Measurements from ENCODE around the gene SELENOP.
"Not testable (repeated sequence)": the region's sequence is repeated elsewhere in the genome, so short reads cannot be mapped to it uniquely, and the experiment has no call there.

The SELENOP gene, protein sequence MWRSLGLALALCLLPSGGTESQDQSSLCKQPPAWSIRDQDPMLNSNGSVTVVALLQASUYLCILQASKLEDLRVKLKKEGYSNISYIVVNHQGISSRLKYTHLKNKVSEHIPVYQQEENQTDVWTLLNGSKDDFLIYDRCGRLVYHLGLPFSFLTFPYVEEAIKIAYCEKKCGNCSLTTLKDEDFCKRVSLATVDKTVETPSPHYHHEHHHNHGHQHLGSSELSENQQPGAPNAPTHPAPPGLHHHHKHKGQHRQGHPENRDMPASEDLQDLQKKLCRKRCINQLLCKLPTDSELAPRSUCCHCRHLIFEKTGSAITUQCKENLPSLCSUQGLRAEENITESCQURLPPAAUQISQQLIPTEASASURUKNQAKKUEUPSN

DNA sequence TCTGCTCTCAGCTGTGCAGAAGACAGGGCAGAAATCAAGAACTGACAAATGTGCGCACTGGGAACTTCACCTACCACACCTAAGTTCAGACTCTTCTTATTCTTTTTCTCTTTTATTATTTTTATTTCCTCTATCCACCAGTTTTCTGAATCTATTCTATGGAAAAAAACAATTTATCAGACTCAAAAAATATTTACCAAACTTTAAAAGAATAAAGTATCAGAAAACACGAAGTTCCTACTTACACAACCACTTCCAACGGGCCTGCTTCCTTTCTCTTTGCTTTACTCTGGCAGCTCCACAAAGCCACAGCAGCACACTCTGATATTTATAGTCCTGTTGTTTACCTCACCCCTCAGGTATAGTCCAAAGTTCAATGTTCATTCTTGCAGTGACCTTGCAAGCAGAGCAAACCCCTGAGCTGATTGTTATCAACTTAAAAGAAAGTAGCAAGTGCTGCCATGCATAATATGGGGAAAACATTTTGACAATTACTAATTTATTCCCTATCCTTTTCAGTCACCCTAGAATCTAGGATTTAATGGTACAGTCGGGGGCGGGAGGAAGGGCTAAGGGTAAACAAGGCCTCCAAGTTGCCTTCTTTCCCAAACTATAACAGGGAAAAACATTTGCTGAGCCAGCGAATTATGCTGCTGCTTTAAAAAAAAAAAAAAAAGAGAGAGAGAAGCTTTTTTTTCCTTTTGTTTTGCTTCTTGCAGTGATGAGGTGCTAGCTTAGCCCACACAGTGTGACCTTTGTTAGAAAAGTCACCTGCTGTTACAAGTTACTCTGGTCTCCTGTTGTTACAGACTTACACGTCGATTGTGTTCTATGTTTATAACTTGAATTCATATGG, at the start of gene SELENOP:
Gene SELENOP, minus strand, starts transcription at position 302 of the 856 bp plus-strand sequence. CDS start 3,539 bp downstream, outside the sequence.
- Mint-ChIP-seq H3K27me3 (no peaks in the 10 kb centered on the region), H3K27ac (no peak within 1 kb of the TSS), H3K4me1 (ENCODE audit: low read depth) (peaks cover 5% of the 10 kb centered on the region), H3K9me3 (ENCODE audit: low read depth) (no peaks in the 10 kb centered on the region), H3K36me3 (no peaks in the 10 kb centered on the region), H3K4me3 (no peak within 1 kb of the TSS)

DNA sequence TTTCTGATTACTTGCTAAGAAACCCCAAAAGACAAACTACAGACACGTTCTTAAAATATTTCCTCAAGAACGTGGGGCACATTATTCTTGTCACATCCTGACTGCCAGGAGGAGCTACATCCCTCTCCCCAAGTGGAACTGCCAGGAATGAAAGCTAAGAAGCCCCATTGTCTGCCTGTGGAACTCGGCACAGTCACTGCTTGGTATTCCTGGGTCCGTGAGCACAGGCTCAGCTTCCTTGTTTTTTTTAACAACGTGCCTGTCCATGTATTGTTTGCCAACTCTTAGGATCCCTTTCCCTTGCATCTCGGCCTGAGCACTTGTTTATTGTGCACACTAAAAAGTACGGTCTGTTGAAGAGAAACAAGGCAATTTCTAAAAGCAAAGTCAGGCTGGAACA, 47.0 kb upstream of the SELENOP start:
- Mint-ChIP-seq H3K9me3 (ENCODE audit: low read depth) (no peaks in the 10 kb centered on the region), H3K27me3 (peaks cover 12% of the 10 kb centered on the region), H3K36me3 (no peaks in the 10 kb centered on the region), H3K4me3 (no peak overlapping the region), H3K27ac (no peak overlapping the region), H3K4me1 (ENCODE audit: low read depth) (no peaks in the 10 kb centered on the region)

- H3K4me1 Mint-ChIP-seq (ENCODE audit: low read depth), result no peaks in the 10 kb centered on the region
- no peaks in the 10 kb centered on the region for H3K9me3 Mint-ChIP-seq (ENCODE audit: low read depth)
- no peaks in the 10 kb centered on the region for H3K36me3 Mint-ChIP-seq
- no peak overlapping the region for H3K4me3 Mint-ChIP-seq
- no peak overlapping the region for H3K27ac Mint-ChIP-seq
- H3K27me3 Mint-ChIP-seq, result peaks cover 12% of the 10 kb centered on the region
These were observed 46.4 kb upstream of the SELENOP start for GRCh38 chr5:42858031-42858643.

DNA sequence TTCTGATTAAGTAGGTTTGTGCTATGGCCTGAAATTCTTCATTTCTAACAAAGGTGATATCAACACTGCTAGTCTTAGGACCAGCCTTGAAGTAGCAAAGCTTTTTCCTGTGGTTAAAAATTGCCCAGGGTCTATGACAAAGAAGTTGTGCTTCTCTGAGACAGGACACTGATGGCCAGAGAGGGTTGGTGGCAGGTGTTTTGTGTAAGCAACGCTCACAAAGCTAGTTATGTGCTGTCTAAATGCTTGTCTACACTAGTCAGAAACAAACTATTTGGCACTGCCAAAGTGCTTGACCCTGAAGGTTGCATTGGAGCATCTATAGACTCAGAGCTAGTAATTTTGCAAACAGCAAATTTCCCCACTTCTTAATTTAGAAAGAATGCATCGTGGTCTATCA, 44.1 kb upstream of the SELENOP start:
- H3K4me3 Mint-ChIP-seq, result no peak overlapping the region
- no peak overlapping the region for H3K27ac Mint-ChIP-seq
- no peaks in the 10 kb centered on the region for H3K4me1 Mint-ChIP-seq (ENCODE audit: low read depth)
- H3K27me3 Mint-ChIP-seq, result peaks cover 2% of the 10 kb centered on the region
- H3K36me3 Mint-ChIP-seq, result no peaks in the 10 kb centered on the region
- no peaks in the 10 kb centered on the region for H3K9me3 Mint-ChIP-seq (ENCODE audit: low read depth)

DNA sequence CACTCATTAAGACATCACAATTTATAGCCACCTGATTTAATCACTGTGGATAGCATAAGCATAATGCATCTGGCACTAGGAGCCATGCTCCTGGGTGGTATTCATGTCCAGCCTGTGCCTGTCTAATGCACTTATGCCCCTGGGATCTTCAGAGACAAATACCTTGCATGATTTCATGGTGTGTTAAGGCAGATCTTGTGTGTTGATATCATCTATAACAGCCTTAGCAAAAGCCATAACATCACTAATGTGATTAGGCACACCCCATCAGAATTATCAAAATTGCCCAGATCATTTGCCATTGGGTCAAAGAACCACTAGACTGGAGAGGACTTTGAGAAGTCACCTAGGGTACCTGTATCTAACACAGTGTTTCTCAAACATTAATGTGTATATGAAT, 43.7 kb upstream of the SELENOP start:
- no peak overlapping the region for H3K4me3 Mint-ChIP-seq
- no peaks in the 10 kb centered on the region for H3K4me1 Mint-ChIP-seq (ENCODE audit: low read depth)
- H3K27ac Mint-ChIP-seq, result no peak overlapping the region
- H3K9me3 Mint-ChIP-seq (ENCODE audit: low read depth), result no peaks in the 10 kb centered on the region
- H3K27me3 Mint-ChIP-seq, result peaks cover 2% of the 10 kb centered on the region
- H3K36me3 Mint-ChIP-seq, result no peaks in the 10 kb centered on the region

- H3K27me3 Mint-ChIP-seq, result no peaks in the 10 kb centered on the region
- H3K27ac Mint-ChIP-seq, result no peak overlapping the region
- no peaks in the 10 kb centered on the region for H3K9me3 Mint-ChIP-seq (ENCODE audit: low read depth)
- no peak overlapping the region for H3K4me3 Mint-ChIP-seq
- H3K4me1 Mint-ChIP-seq (ENCODE audit: low read depth), result no peaks in the 10 kb centered on the region
- H3K36me3 Mint-ChIP-seq, result no peaks in the 10 kb centered on the region
These were observed 43.1 kb upstream of the SELENOP start for GRCh38 chr5:42854795-42855194.

DNA sequence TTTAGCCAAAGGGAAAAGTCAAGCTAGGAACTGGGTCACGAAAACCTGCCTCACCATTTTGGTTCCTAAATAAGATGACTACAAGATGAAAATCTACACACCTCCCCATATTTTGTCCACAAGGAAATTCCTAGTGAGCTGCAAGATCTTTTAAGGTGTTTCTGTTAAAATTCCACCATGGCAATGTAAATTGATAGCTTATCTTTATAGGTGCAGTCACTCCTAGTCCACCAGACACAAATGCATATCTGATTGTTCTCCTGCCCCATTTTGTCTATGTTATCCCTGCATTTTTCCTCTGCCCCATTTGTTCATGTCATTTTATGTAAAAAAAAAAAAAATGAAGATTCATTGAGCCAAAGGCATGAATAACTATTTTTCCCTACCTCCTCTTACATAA, 41.1 kb upstream of the SELENOP start:
- H3K9me3 Mint-ChIP-seq (ENCODE audit: low read depth), result no peaks in the 10 kb centered on the region
- peaks cover 3% of the 10 kb centered on the region for H3K36me3 Mint-ChIP-seq
- H3K4me1 Mint-ChIP-seq (ENCODE audit: low read depth), result no peaks in the 10 kb centered on the region
- H3K27me3 Mint-ChIP-seq, result peaks cover 2% of the 10 kb centered on the region
- no peak overlapping the region for H3K27ac Mint-ChIP-seq
- H3K4me3 Mint-ChIP-seq, result no peak overlapping the region

- Mint-ChIP-seq H3K27me3 (peaks cover 2% of the 10 kb centered on the region), H3K9me3 (ENCODE audit: low read depth) (no peaks in the 10 kb centered on the region), H3K36me3 (peaks cover 3% of the 10 kb centered on the region), H3K4me1 (ENCODE audit: low read depth) (no peaks in the 10 kb centered on the region), H3K4me3 (no peak overlapping the region), H3K27ac (no peak overlapping the region)
These were observed 39.8 kb upstream of the SELENOP start for GRCh38 chr5:42851481-42851880.

GRCh38 chr5:42848545-42848944, 36.9 kb upstream of the SELENOP start:
- Mint-ChIP-seq H3K27ac (no peak overlapping the region), H3K36me3 (peaks cover 3% of the 10 kb centered on the region), H3K4me3 (no peak overlapping the region), H3K9me3 (ENCODE audit: low read depth) (no peaks in the 10 kb centered on the region), H3K27me3 (peaks cover 4% of the 10 kb centered on the region), H3K4me1 (ENCODE audit: low read depth) (no peaks in the 10 kb centered on the region)

- not testable (repeated sequence) for H3K27me3 Mint-ChIP-seq; H3K9me3 Mint-ChIP-seq (ENCODE audit: low read depth); H3K4me1 Mint-ChIP-seq (ENCODE audit: low read depth); H3K36me3 Mint-ChIP-seq; H3K4me3 Mint-ChIP-seq; H3K27ac Mint-ChIP-seq
These were observed 32.7 kb upstream of the SELENOP start for GRCh38 chr5:42844408-42844807.

DNA sequence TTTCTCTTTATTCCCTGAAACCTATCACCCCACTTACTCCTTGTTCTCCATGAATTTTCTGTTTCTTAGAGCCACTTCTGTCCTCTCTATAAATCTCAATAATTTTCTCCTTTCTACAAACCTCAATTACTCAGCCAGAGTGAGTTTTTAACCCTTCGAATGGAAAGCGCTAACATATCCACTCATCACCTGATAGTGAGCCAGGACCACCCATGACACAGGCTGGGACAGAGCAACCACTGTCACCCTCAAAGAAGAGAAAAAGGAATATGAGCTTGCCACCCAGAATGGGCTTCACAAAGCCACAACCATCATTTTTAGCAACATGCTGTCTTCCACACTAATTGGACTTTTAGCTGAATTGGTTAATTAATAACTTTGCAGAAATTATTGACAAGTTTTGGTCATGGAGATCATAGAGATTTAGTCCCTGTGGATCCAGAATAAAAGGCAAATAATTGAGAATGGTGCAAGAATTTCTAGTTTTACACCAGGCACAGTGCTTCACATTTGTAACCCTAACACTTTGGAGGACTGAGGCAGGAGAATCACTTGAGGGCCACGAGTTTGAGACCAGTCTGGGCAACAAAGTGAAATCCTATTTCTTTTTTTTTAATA, 32.1 kb upstream of the SELENOP start:
- peaks cover 3% of the 10 kb centered on the region for H3K36me3 Mint-ChIP-seq
- H3K27me3 Mint-ChIP-seq, result peaks cover 5% of the 10 kb centered on the region
- no peaks in the 10 kb centered on the region for H3K9me3 Mint-ChIP-seq (ENCODE audit: low read depth)
- no peak overlapping the region for H3K4me3 Mint-ChIP-seq
- H3K27ac Mint-ChIP-seq, result no peak overlapping the region
- H3K4me1 Mint-ChIP-seq (ENCODE audit: low read depth), result no peaks in the 10 kb centered on the region

DNA sequence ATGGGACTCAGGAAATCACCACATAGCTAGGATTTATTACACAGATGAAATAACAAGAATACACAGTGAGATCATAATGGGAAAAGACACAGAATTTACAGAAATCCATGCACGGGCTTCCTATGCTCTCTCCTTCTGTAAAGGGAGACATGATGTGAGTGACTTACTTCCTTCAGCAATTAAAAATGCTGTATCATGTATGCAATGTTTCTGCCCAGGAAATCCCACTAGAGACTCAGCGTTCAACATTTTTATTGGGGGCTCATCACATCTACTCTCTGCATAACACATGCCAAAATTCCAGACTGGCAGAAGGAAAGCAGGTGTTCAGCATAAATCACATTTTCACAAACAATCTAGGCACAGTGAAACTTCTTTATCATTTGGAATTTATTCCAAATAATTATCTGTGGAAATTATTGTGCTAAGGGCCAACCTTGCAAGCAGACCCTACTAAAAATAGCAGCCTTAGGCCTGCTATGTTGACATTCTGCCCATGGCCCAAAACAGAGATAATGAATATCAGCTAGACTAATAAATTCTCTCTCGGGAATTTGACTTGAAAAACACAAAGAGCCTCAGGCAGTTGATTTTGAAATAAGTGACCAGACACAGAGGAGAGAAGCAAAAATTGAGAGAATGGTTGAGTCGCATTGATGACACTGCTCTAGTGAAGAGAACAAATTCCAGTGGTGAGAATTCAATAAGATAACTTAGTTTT, 31.4 kb upstream of the SELENOP start:
- no peak overlapping the region for H3K27ac Mint-ChIP-seq
- H3K36me3 Mint-ChIP-seq, result no peaks in the 10 kb centered on the region
- H3K27me3 Mint-ChIP-seq, result peaks cover 5% of the 10 kb centered on the region
- no peaks in the 10 kb centered on the region for H3K4me1 Mint-ChIP-seq (ENCODE audit: low read depth)
- H3K4me3 Mint-ChIP-seq, result no peak overlapping the region
- no peaks in the 10 kb centered on the region for H3K9me3 Mint-ChIP-seq (ENCODE audit: low read depth)

- no peaks in the 10 kb centered on the region for H3K4me1 Mint-ChIP-seq (ENCODE audit: low read depth)
- no peaks in the 10 kb centered on the region for H3K36me3 Mint-ChIP-seq
- no peak overlapping the region for H3K4me3 Mint-ChIP-seq
- H3K27me3 Mint-ChIP-seq, result peaks cover 5% of the 10 kb centered on the region
- no peak overlapping the region for H3K27ac Mint-ChIP-seq
- no peaks in the 10 kb centered on the region for H3K9me3 Mint-ChIP-seq (ENCODE audit: low read depth)
These were observed 29.3 kb upstream of the SELENOP start for GRCh38 chr5:42840842-42841567.

GRCh38 chr5:42840269-42840668, 28.6 kb upstream of the SELENOP start:
- no peak overlapping the region for H3K4me3 Mint-ChIP-seq
- H3K9me3 Mint-ChIP-seq (ENCODE audit: low read depth), result no peaks in the 10 kb centered on the region
- no peaks in the 10 kb centered on the region for H3K4me1 Mint-ChIP-seq (ENCODE audit: low read depth)
- H3K27me3 Mint-ChIP-seq, result peaks cover 5% of the 10 kb centered on the region
- no peak overlapping the region for H3K27ac Mint-ChIP-seq
- no peaks in the 10 kb centered on the region for H3K36me3 Mint-ChIP-seq

Data from activated naive CD8-positive, alpha-beta T cell (primary cell).